A549 (cell line): ENCODE data around the gene KDELR3. TPM values are rescaled to one million over a fixed set of nuclear protein-coding genes. Genes with fewer than 3 reads are reported as not detected.

ENCODE experiments used
- ATAC-seq, 2 experiments: fragments of 200-7000 bp in 1 of 2; fragments of >200 bp in 1 of 2; cut with Nextera tagmentation in 1 of 2; cut with Tn5 transposase in 1 of 2; 3 replicates each; pipeline versions ENCODE4 v1.8.0 to v1.9.1; 2018 to 2020; ENCODE audit warnings: mild to moderate bottlenecking in 1 of 2, moderate library complexity in 1 of 2
- CTCF ChIA-PET: fragments of 300-600 bp; sonication (Branson Sonifier 250); formaldehyde crosslinking; extraction: SDS; loops from one replicate; lab custom pipeline; 2021; ENCODE audit warnings: antibody characterized with exemption, inconsistent platforms; lab: Yijun Ruan, JAX
- POLR2A ChIA-PET: fragments of 350-600 bp; formaldehyde crosslinking; extraction: SDS; loops from one replicate; lab custom pipeline; 2021; ENCODE audit warnings: antibody characterized with exemption, inconsistent platforms; lab: Yijun Ruan, JAX
- DNase-seq, 2 experiments: peaks; one replicate each; pipeline versions ENCODE4 v3.0.0 to v3.0.0-alpha.2; 2011 to 2016; ENCODE audit warnings: low read depth in 1 of 2, low spot score in 1 of 2
- FAIRE-seq: peaks from 2 replicates; lab custom pipeline; 2011; peaks lifted over from hg19 to GRCh38; lab: Jason Lieb, UNC
- H3K27ac ChIP-seq, 2 experiments: fragments of >200 bp; sonication (Bioruptor Twin); formaldehyde crosslinking; 3 replicates each; pipeline ENCODE4 v1.5.1; 2016 to 2017
- H3K4me1 ChIP-seq: fragments of >200 bp; sonication (Bioruptor Twin); formaldehyde crosslinking; 3 replicates; pipeline ENCODE4 v1.6.1; 2016
- H3K4me2 ChIP-seq: fragments of >200 bp; sonication (Bioruptor Twin); formaldehyde crosslinking; 3 replicates; pipeline ENCODE4 v1.6.1; 2016
- H3K4me3 ChIP-seq: fragments of >200 bp; sonication (Bioruptor Twin); formaldehyde crosslinking; 3 replicates; pipeline ENCODE4 v1.5.1; 2016
- H3K9me3 ChIP-seq: fragments of >200 bp; sonication (Bioruptor Twin); formaldehyde crosslinking; 3 replicates; pipeline ENCODE4 v1.6.1; 2016
- BCL3 ChIP-seq: fragments of >200 bp; sonication (Bioruptor Twin); formaldehyde crosslinking; IDR thresholded peaks from 3 replicates; pipeline ENCODE4 v1.6.1; 2016
- CHD4 ChIP-seq: fragments of 200-600 bp; sonication (generic); IDR thresholded peaks from 2 replicates; pipeline ENCODE4 v1.6.1; 2016; ENCODE audit warnings: antibody characterized with exemption, mild to moderate bottlenecking, borderline replicate concordance
- EP300 ChIP-seq, 2 experiments: fragments of >200 bp; sonication (Bioruptor Twin); formaldehyde crosslinking; IDR thresholded peaks; 2 replicates in 1 of 2; 3 replicates in 1 of 2; pipeline ENCODE4 v1.6.1; 2016 to 2017
- FOSL2 ChIP-seq, 2 experiments: fragments of 450-650 bp in 1 of 2; fragments of >200 bp in 1 of 2; sonication (Bioruptor Twin) in 1 of 2; formaldehyde crosslinking; IDR thresholded peaks; 2 replicates each; pipeline versions ENCODE4 v1.5.0 to v1.6.1; 2016 to 2020; ENCODE audit warnings: mild to moderate bottlenecking in 1 of 2, moderate library complexity in 1 of 2
- HDAC2 ChIP-seq: fragments of 200-600 bp; sonication (generic); IDR thresholded peaks from 2 replicates; pipeline ENCODE4 v1.6.1; 2016
- HEYL ChIP-seq: fragments of 250-450 bp; sonication (Bioruptor Pico); IDR thresholded peaks from 2 replicates; pipeline ENCODE4 v1.8.0; 2021; ENCODE audit warnings: mild to moderate bottlenecking, moderate library complexity
- HMGXB4 ChIP-seq: fragments of 250-450 bp; sonication (Bioruptor Pico); IDR thresholded peaks from 2 replicates; pipeline ENCODE4 v1.5.0; 2021; ENCODE audit warnings: mild to moderate bottlenecking, moderate library complexity, borderline replicate concordance
- HOXB5 ChIP-seq: fragments of 250-450 bp; sonication (Bioruptor Pico); IDR thresholded peaks from 2 replicates; pipeline ENCODE4 v1.5.0; 2020; ENCODE audit warnings: mild to moderate bottlenecking, moderate library complexity
- JUN ChIP-seq, 2 experiments: fragments of >200 bp; sonication (Bioruptor Twin); formaldehyde crosslinking; IDR thresholded peaks; 2 replicates in 1 of 2; 3 replicates in 1 of 2; pipeline ENCODE4 v1.6.1; 2016 to 2017
- MAX ChIP-seq: IDR thresholded peaks from 2 replicates; pipeline ENCODE4 v1.6.1; 2012
- MAZ ChIP-seq: fragments of 150-350 bp; IDR thresholded peaks from 2 replicates; pipeline ENCODE4 v1.6.1; 2014; ENCODE audit warnings: antibody characterized with exemption, low read depth, low read length, borderline replicate concordance
- NFE2L2 ChIP-seq: fragments of 150-350 bp; conservative IDR thresholded peaks from 2 replicates; pipeline ENCODE4 v1.6.1; 2014; ENCODE audit warnings: low read length
- NPAS2 ChIP-seq: fragments of 250-450 bp; sonication (Bioruptor Pico); IDR thresholded peaks from 2 replicates; pipeline ENCODE4 v1.8.0; 2022; ENCODE audit warnings: mild to moderate bottlenecking, moderate library complexity, borderline replicate concordance
- NR3C1 ChIP-seq: fragments of >200 bp; sonication (Bioruptor Twin); formaldehyde crosslinking; IDR thresholded peaks from 3 replicates; pipeline ENCODE4 v1.6.1; 2017
- PHF8 ChIP-seq: fragments of 200-600 bp; sonication (generic); IDR thresholded peaks from 2 replicates; pipeline ENCODE4 v1.6.1; 2016; ENCODE audit warnings: low read depth, mild to moderate bottlenecking, antibody characterized with exemption, moderate library complexity, borderline replicate concordance
- POLR2A ChIP-seq: IDR thresholded peaks from 2 replicates; pipeline ENCODE4 v1.6.1; 2012; ENCODE audit warnings: mild to moderate bottlenecking, low read length
- POLR2AphosphoS2 ChIP-seq: conservative IDR thresholded peaks from 2 replicates; pipeline ENCODE4 v1.6.1; 2012; ENCODE audit warnings: low read length, improper control_type of control experiment, inconsistent platforms
- RARB ChIP-seq: fragments of 250-450 bp; sonication (Bioruptor Pico); IDR thresholded peaks from 2 replicates; pipeline ENCODE4 v1.8.0; 2021; ENCODE audit warnings: mild to moderate bottlenecking, moderate library complexity
- RCOR1 ChIP-seq: fragments of 150-350 bp; IDR thresholded peaks from 2 replicates; pipeline ENCODE4 v1.6.1; 2014; ENCODE audit warnings: antibody characterized with exemption, low read length, low read depth
- REST ChIP-seq: fragments of 200-600 bp; sonication (generic); IDR thresholded peaks from 2 replicates; pipeline ENCODE4 v1.6.1; 2016; ENCODE audit warnings: antibody characterized with exemption, mild to moderate bottlenecking, moderate library complexity
- RNF2 ChIP-seq: fragments of 200-600 bp; sonication (generic); IDR thresholded peaks from 2 replicates; pipeline ENCODE4 v1.6.1; 2016; ENCODE audit warnings: low read depth, mild to moderate bottlenecking, antibody characterized with exemption, moderate library complexity, borderline replicate concordance
- SMC3 ChIP-seq: fragments of >200 bp; sonication (Bioruptor Twin); formaldehyde crosslinking; IDR thresholded peaks from 3 replicates; pipeline ENCODE4 v1.6.1; 2018; ENCODE audit warnings: inconsistent platforms
- SREBF2 ChIP-seq: fragments of 450-650 bp; IDR thresholded peaks from 2 replicates; pipeline ENCODE4 v1.6.1; 2014; ENCODE audit warnings: mild to moderate bottlenecking, moderate library complexity
- TP53 ChIP-seq: fragments of 250-450 bp; sonication (Bioruptor Pico); IDR thresholded peaks from 2 replicates; pipeline ENCODE4 v1.5.0; 2021; ENCODE audit warnings: mild to moderate bottlenecking, moderate library complexity
- ZC3H11A ChIP-seq: fragments of 450-650 bp; IDR thresholded peaks from 2 replicates; pipeline ENCODE4 v1.6.1; 2014; ENCODE audit warnings: antibody characterized with exemption, mild to moderate bottlenecking
- ZFP36 ChIP-seq: fragments of 450-650 bp; IDR thresholded peaks from 2 replicates; pipeline ENCODE4 v1.6.1; 2014; ENCODE audit warnings: borderline replicate concordance; ENCODE audit not compliant: partially characterized antibody
- ZNF302 ChIP-seq: fragments of 250-450 bp; sonication (Bioruptor Pico); IDR thresholded peaks from 2 replicates; pipeline ENCODE4 v1.9.0; 2021; ENCODE audit warnings: inconsistent platforms, mild to moderate bottlenecking, moderate library complexity
- WGBS: methylation state at CpG from one replicate; pipeline ENCODE4 v1.1.6; 2017; ENCODE audit errors: missing lambda C conversion rate; 5-methylcytosine and 5-hydroxymethylcytosine counted together
- polyA plus RNA-seq, 4 experiments: library from polyadenylated mRNA; depleted of rRNA in 3 of 4; stranded (reverse); fragments of >200 nt; fragmentation: RNase III in 1 of 4; extraction: RNeasy Plus Mini Kit Qiagen cat#74134 plus additional on column Dnase treatment in 1 of 4; gene quantifications; 2 replicates in 3 of 4; 3 replicates in 1 of 4; pipeline ENCODE4 v1.2.3, GENCODE V29; 2011 to 2017

The KDELR3 gene
- polyA plus RNA-seq, 2 of the 4 experiments (the other 2 are of a cell fraction): 12.2 to 32.8 TPM

- CTCF ChIA-PET: no interaction called here
Measured at GRCh38 chr22:38427465-38427864, 40.4 kb upstream of the KDELR3 start.

GRCh38 chr22:38427940-38428339 lies 40.0 kb upstream of the KDELR3 start:
- TF ChIP-seq RARB (CRISPR knock-in tag) (no peak), NPAS2 (no peak), FOSL2 (IDR thresholded peaks at IDR 0.05) (no peak), FOSL2 (CRISPR knock-in tag; IDR thresholded peaks at IDR 0.05) (no peak), POLR2A (no peak), HDAC2 (no peak), ZNF302 (CRISPR knock-in tag) (no peak), NR3C1 (no peak), MAZ (no peak), CHD4 (no peak), HMGXB4 (no peak), TP53 (CRISPR knock-in tag) (no peak), ZFP36 (no peak), NFE2L2 (no peak), JUN (IDR thresholded peaks at IDR 0.05) (no peak), REST (no peak), RNF2 (no peak)
- POLR2A ChIA-PET: no interaction called here
- Histone ChIP-seq H3K27ac (no peak overlapping the region), H3K4me1 (no peaks in the 10 kb centered on the region), H3K9me3 (no peaks in the 10 kb centered on the region), H3K4me2 (no peak overlapping the region), H3K4me3 (no peak overlapping the region)
- WGBS: 91% methylated on average over 31 of the region's 31 CpGs
- no peak for FAIRE-seq
- CTCF ChIA-PET: no interaction called here
- DNase-seq: no peak
- no peak for ATAC-seq

More at GRCh38 chr22:38427465-38427864, 40.4 kb upstream of the KDELR3 start:
- no peak overlapping the region for H3K4me3 ChIP-seq
- no peak overlapping the region for H3K4me2 ChIP-seq
- DNase-seq (no peak), FAIRE-seq (no peak)
- H3K9me3 ChIP-seq: no peaks in the 10 kb centered on the region
- WGBS: 93% methylated on average over 20 of the region's 36 CpGs
- no peak overlapping the region for H3K27ac ChIP-seq
- POLR2A ChIA-PET: no interaction called here
- H3K4me1 ChIP-seq: no peaks in the 10 kb centered on the region
- no peak for TF ChIP-seq POLR2AphosphoS2
- TF ChIP-seq HEYL: no peak
- no peak for TF ChIP-seq SREBF2
- no peak for TF ChIP-seq EP300 (IDR thresholded peaks at IDR 0.05)
- no peak for TF ChIP-seq TP53 (CRISPR knock-in tag)
- TF ChIP-seq PHF8: no peak
- no peak for TF ChIP-seq BCL3
- TF ChIP-seq HDAC2: no peak
- no peak for TF ChIP-seq ZFP36
- no peak for TF ChIP-seq HOXB5 (CRISPR knock-in tag)
- no peak for TF ChIP-seq MAZ
- no peak for TF ChIP-seq MAX
- no peak for TF ChIP-seq NFE2L2
- no peak for TF ChIP-seq CHD4
- no peak for TF ChIP-seq RCOR1
- no peak for TF ChIP-seq SMC3
- no peak for TF ChIP-seq ZC3H11A
- TF ChIP-seq, all 56 proteins: peak for 0
- ATAC-seq: no peak
